GM12864 (cell line): ENCODE measurements around the gene ELMO1.

Experiments used
- DNase-seq: peaks from one replicate; pipeline ENCODE4 v3.0.0-alpha.2; 2011; ENCODE audit warnings: low read depth
- H3K4me3 ChIP-seq: 2 replicates; pipeline ENCODE4 v1.5.1; 2011; ENCODE audit warnings: mild to moderate bottlenecking, low read depth, low read length, control low read depth
- TF ChIP-seq, protein P1 (sequence below): IDR thresholded peaks from 2 replicates; pipeline ENCODE4 v1.5.1; 2011; ENCODE audit warnings: low read depth, mild to moderate bottlenecking, moderate library complexity, low read length, control low read depth, inconsistent platforms; ENCODE audit errors: missing control alignments

Gene ELMO1

DNA sequence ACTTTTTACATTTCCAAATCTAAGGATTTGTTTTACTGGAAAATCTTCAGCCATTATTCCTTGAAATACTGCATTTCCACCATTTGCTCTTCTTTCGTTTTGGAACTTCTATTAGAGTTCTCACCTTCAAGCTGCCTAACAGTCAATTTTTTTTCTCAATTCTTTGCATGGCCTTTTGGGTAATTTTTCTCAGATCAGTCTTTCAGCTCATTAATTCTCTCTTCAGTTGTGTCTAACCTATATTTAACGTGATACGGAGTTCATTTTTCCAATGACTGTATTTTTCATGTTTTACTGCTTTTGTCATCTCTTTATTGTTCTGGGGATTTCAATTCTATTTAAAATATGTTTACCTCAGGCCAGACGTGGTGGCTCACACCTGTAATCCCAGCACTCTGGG, 600.7 kb downstream of the ELMO1 start:
- TF ChIP-seq, protein P1, sequence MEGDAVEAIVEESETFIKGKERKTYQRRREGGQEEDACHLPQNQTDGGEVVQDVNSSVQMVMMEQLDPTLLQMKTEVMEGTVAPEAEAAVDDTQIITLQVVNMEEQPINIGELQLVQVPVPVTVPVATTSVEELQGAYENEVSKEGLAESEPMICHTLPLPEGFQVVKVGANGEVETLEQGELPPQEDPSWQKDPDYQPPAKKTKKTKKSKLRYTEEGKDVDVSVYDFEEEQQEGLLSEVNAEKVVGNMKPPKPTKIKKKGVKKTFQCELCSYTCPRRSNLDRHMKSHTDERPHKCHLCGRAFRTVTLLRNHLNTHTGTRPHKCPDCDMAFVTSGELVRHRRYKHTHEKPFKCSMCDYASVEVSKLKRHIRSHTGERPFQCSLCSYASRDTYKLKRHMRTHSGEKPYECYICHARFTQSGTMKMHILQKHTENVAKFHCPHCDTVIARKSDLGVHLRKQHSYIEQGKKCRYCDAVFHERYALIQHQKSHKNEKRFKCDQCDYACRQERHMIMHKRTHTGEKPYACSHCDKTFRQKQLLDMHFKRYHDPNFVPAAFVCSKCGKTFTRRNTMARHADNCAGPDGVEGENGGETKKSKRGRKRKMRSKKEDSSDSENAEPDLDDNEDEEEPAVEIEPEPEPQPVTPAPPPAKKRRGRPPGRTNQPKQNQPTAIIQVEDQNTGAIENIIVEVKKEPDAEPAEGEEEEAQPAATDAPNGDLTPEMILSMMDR: no peak
- no peak overlapping the region for H3K4me3 ChIP-seq
- no peak for DNase-seq

DNA sequence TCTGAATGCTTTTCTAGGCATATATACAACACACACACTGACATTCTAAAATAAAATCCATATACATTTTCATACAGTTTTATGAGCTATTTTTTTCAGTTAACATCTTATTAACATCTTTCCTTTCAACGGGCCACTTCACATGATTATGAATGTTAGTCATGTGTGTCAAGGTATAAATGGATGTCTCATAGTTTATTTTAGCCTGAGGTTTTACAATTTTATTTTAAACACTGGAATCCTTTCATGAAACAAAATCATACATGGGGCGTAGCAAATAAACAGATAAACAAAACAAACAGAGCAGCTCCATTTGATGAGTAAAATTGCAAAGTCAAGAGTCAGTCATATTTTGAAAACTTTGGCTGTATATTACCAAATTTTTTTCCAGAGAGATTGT, 604.3 kb downstream of the ELMO1 start:
- no peak overlapping the region for H3K4me3 ChIP-seq
- TF ChIP-seq, protein P1: no peak
- no peak for DNase-seq

DNA sequence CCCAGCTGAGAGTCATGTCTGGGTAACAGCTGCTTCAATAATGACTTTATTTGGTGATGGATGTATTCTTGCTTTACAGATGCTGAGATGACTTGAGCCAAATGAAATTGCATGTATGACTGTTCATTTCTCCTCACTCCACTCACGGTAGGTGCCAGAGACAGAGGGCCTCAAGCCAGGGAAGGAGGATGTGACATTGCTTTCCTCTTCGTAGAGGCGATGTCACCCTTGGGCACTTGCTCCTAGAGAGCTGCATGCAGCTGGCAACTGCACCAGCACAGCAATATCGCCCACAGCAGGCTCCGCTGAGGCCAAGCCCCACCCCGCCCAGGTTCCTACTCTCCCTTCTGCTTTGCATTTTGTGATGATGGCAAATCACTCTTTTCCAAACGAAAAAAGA, 607.8 kb downstream of the ELMO1 start:
- no peak overlapping the region for H3K4me3 ChIP-seq
- no peak for DNase-seq
- TF ChIP-seq, protein P1: no peak

DNA sequence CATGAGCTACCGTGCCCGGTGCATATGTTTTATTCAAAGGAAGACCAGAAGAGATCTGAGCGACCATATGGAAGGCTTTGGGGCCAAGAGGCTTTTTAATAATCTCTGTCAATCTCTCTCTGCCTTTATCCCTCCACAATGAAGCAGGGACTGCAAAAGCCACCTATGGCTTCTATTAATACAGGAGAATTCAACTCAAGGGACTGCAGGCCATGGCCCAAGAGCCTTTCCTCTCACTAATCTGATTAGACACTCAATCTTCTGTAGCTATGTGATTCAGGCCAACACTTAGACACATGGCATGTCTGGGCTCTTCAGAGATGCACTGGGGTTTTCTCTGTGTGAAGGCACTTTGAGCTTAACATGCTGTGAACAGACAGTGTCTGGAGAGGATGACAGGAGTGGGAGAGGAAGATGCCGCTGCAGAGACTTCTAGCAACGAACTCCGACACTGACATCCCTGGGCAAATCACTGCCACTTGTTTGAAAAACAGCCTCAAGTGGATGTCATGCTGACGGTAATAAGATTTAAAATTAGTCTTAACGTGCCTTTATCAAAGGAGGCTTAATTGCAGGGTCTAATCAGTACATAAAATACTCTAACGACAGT, 609.9 kb downstream of the ELMO1 start:
- no peak for DNase-seq
- TF ChIP-seq, protein P1: no peak
- no peak overlapping the region for H3K4me3 ChIP-seq

DNA sequence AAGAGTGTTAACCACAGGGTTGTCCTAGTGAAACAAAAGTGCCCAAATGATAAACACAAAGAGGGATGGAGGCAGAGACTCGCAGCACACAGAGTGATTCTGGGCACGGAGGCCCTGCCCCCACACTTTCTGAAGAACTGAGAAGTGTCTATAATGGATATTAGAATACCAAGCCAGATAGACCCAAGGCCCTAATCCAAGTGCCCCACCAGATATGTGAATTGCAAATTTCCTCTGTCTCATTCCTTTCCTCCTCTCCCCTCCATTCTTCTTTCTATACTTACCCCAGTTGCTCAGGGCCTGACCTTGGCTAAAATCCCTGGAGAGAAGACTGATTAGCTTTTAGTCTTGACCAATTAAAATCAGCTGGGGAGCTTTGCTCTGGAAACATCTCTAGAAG, 617.6 kb downstream of the ELMO1 start:
- TF ChIP-seq, protein P1: no peak
- no peak overlapping the region for H3K4me3 ChIP-seq
- DNase-seq: no peak

DNA sequence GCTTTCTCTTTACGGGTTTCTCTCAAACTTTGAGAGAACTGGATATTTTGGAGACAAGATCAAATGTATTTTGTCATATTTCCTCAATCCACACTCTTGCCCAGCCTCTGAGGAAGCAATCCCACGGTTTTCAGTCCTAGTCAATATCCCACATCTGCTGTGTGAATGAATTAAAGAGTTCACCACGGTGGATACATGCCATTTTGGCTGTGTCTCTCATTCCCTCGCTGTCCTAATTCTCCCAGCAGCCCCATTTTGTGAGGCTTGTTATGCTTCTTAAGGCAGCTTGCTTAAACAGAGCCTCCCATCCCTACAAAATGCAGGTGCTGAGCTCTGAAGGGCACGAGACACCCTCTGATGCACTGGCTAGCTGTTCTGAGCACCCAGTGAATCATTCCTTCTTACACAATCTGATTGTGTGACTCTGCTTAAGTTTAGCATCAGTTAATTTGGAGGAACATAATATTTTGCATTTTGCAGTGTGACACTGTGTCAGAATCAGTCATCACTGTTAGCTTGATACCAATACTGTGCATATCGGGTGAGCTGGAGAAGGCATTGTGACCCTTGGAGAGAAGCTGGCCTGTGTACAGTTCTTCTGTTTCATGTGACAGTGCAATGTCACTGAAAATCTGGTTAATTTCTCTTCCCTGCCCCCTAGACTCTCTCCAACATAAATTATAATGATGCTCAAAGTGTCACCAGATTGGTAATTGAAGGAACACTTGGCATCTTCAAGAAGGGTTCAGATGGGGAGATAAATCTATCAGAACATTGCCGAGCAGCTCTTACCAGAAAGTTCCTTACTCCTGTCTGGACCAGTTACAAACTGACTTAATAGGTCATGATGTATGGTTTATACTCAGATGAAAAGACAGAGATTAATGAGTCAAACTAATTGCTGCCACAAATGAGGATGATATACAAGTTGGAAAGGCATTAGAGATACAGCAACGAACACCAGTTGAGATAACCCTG, 620.6 kb downstream of the ELMO1 start:
- TF ChIP-seq, protein P1: no peak
- H3K4me3 ChIP-seq: no peak overlapping the region
- no peak for DNase-seq
